Kidney epithelial cell (primary cell): Measurements from ENCODE around the gene CHRNE. TPM values are rescaled to one million over a fixed set of nuclear protein-coding genes. Genes with fewer than 3 reads are reported as not detected.
"Not testable (repeated sequence)": the region's sequence is repeated elsewhere in the genome, so short reads cannot be mapped to it uniquely, and the experiment has no call there.

Source experiments
- DNase-seq: peaks from one replicate; pipeline ENCODE4 v3.0.0-alpha.2; 2010; ENCODE audit warnings: low read depth
- H3K27me3 ChIP-seq: 2 replicates; pipeline ENCODE4 v1.6.0; 2011; ENCODE audit warnings: low read length; ENCODE audit not compliant: control insufficient read depth, insufficient read depth
- H3K36me3 ChIP-seq: 2 replicates; pipeline ENCODE4 v1.5.1; 2011; ENCODE audit warnings: low read length; ENCODE audit not compliant: control insufficient read depth, insufficient read depth
- H3K4me3 ChIP-seq: 2 replicates; pipeline ENCODE4 v1.5.1; 2011; ENCODE audit warnings: low read depth, mild to moderate bottlenecking, control low read depth, low read length
- CTCF ChIP-seq: IDR thresholded peaks from 2 replicates; pipeline ENCODE4 v1.5.1; 2011; ENCODE audit warnings: mild to moderate bottlenecking, moderate library complexity, low read length, control low read depth, inconsistent platforms; ENCODE audit not compliant: insufficient read depth, poor library complexity, severe bottlenecking
- total RNA-seq: library from RNA; depleted of rRNA; stranded (reverse); fragments of >200 nt; gene quantifications from 2 replicates; pipeline ENCODE4 v1.2.3, GENCODE V29; 2015

Gene CHRNE
- total RNA-seq, 1 donor from 2014 or later = 2.0 TPM

- no peak overlapping the region for H3K4me3 ChIP-seq
- H3K27me3 ChIP-seq = no peaks in the 10 kb centered on the region
- no peak for TF ChIP-seq CTCF
- no peaks in the 10 kb centered on the region for H3K36me3 ChIP-seq
- DNase-seq = no peak
Observed at GRCh38 chr17:4860651-4861050, 42.2 kb downstream of the CHRNE start.

- Histone ChIP-seq H3K27me3 (no peaks in the 10 kb centered on the region), H3K36me3 (no peaks in the 10 kb centered on the region), H3K4me3 (no peak overlapping the region)
- TF ChIP-seq CTCF = no peak
- no peak for DNase-seq
Observed at GRCh38 chr17:4859816-4860625, 42.9 kb downstream of the CHRNE start.

DNA sequence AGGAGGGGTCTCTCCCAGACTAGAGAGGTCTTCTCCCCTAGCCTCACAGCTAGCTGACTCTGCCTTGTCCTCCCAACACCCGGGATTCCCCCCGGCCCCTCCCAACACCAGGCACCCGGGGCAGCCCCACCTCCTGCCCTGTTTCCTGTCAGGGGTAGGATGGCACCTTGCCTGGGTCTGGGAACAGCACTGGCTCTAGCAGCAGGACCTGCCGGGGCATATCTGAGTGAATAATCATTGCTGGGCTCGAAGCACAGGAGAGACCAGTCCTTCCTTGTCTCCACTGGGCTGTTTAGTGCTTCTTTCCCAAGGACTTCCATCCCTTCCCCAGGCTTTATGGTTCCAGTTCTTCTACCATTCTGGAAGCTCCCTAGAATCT is 44.0 kb downstream of the CHRNE start:
- H3K4me3 ChIP-seq = no peak overlapping the region
- DNase-seq = no peak

DNA sequence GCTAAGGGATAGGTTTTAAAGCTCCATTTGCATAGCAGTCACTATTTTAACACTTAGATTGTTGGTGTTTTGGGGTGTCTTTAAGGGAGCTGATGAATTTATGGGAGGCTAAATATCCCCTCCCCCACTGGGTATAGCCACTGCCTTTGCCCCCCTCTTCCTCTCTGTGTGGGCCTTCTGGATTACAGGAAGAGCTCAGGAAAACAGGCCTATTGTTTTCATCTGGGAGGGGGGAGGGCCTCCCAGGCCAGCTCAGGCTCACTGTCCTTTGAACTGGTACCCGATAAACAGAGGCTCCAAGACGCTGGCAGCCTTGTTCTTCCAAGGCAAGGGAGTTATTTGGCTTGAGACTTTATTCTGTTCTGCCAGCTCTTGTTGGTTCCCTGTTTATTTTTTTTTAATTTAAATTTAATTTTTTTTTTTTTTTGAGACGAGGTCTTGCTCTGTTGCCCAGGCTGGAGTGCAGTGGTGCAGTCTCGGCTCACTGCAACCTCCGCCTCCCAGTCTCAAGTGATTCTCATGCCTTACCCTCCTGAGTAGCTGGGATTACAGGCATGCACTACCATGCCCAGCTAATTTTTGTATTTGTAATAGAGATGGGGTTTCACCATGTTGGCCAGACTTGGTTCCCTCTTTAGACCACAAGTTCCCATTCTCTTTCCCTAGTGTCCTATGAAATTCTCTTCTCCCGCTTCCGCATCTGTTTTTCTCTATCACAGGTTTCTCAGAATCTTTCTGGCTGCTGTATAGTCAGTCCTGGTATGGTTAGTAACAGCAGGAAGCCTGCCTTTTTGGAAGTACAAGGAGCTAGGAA is 44.6 kb downstream of the CHRNE start:
- H3K4me3 ChIP-seq = no peak overlapping the region
- no peak for DNase-seq

More for the DNA sequence above, 44.0 kb downstream of the CHRNE start:
- no peaks in the 10 kb centered on the region for H3K36me3 ChIP-seq
- H3K27me3 ChIP-seq = no peaks in the 10 kb centered on the region
- no peak for TF ChIP-seq CTCF

DNA sequence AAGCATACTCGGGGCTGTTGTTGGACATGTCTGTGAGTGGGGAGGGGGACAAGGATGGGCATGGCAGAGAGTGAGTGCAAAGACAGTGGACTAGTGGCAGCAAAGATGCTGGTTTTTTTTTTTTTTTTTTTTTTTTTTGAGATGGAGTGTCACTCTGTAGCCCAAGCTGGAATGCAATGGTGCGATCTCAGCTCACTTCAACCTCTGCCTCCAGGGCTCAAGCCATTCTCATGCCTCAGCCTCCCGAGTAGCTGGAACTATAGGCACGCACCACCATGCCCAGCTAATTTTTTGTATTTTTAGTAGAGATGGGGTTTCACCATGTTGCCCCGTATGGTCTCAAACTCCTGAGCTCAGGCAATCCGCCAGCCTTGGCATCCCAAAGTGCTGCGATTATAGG is 45.6 kb downstream of the CHRNE start:
- not testable (repeated sequence) for H3K27me3 ChIP-seq, H3K4me3 ChIP-seq, H3K36me3 ChIP-seq, DNase-seq

More for the DNA sequence above, 44.6 kb downstream of the CHRNE start:
- no peaks in the 10 kb centered on the region for H3K27me3 ChIP-seq
- TF ChIP-seq CTCF = no peak
- H3K36me3 ChIP-seq = no peaks in the 10 kb centered on the region

- no peaks in the 10 kb centered on the region for H3K36me3 ChIP-seq
- H3K27me3 ChIP-seq = no peaks in the 10 kb centered on the region
- DNase-seq = no peak
- no peak overlapping the region for H3K4me3 ChIP-seq
- no peak for TF ChIP-seq CTCF
Observed at GRCh38 chr17:4856937-4857314, 46.0 kb downstream of the CHRNE start.
